GM18907 (cell line): Measurements from ENCODE around the gene AHNAK.
"Not testable (repeated sequence)": the region's sequence is repeated elsewhere in the genome, so short reads cannot be mapped to it uniquely, and the experiment has no call there.

Experiments used
- ATAC-seq: cut with Tn5 transposase; IDR thresholded peaks from one replicate; pipeline ENCODE4 v1.9.1; 2021; ENCODE audit warnings: mild to moderate bottlenecking, moderate library complexity; ENCODE audit not compliant: unreplicated experiment

AHNAK gene

GRCh38 chr11:62552485-62553079 is 6.0 kb upstream of the AHNAK start:
- no peak for ATAC-seq

- not testable (repeated sequence) for ATAC-seq
Measured at GRCh38 chr11:62550478-62550877, 3.9 kb upstream of the AHNAK start.

- no peak for ATAC-seq
Measured at GRCh38 chr11:62548545-62549335, 2.1 kb upstream of the AHNAK start.

GRCh38 chr11:62547691-62548281 is 1.2 kb upstream of the AHNAK start:
- no peak for ATAC-seq

GRCh38 chr11:62546929-62547625 is 471 bp upstream of the AHNAK start:
- ATAC-seq, result no peak

- no peak for ATAC-seq
Measured at GRCh38 chr11:62545437-62546243, 966 bp downstream of the AHNAK start.

- no peak for ATAC-seq
Measured at GRCh38 chr11:62544581-62545436, 1.8 kb downstream of the AHNAK start.

- ATAC-seq, result no peak
Measured at GRCh38 chr11:62543680-62544444, 2.7 kb downstream of the AHNAK start.

GRCh38 chr11:62542750-62543567 is 3.6 kb downstream of the AHNAK start:
- ATAC-seq, result no peak

GRCh38 chr11:62542111-62542745 is 4.4 kb downstream of the AHNAK start:
- no peak for ATAC-seq

- ATAC-seq, result peak; percentile 62
Measured at GRCh38 chr11:62540804-62541701, 5.6 kb downstream of the AHNAK start.

- no peak for ATAC-seq
Measured at GRCh38 chr11:62539238-62539925, 7.2 kb downstream of the AHNAK start.

- ATAC-seq, result no peak
Measured at GRCh38 chr11:62538470-62539237, 8.0 kb downstream of the AHNAK start.

GRCh38 chr11:62536301-62536957 is 10.2 kb downstream of the AHNAK start:
- ATAC-seq, result no peak

- no peak for ATAC-seq
Measured at GRCh38 chr11:62535802-62536201, 10.8 kb downstream of the AHNAK start.
